GM19099 (cell line): ENCODE data around the gene MT1G.

ENCODE experiments used
- POLR2A ChIP-seq: IDR thresholded peaks from 3 replicates; pipeline ENCODE4 v1.6.1; 2011; ENCODE audit warnings: low read depth; ENCODE audit not compliant: insufficient read length; ENCODE audit errors: extremely low read depth

The MT1G gene

GRCh38 chr16:56667581-56668571, at the start of gene MT1G:
Gene MT1G (minus strand): TSS chr16:56668065. CDS start chr16:56667993, 72 bp downstream.
- no peak for TF ChIP-seq POLR2A

GRCh38 chr16:56716761-56717160, 48.9 kb upstream of the MT1G start:
- TF ChIP-seq POLR2A = no peak

GRCh38 chr16:56715126-56715525, 47.3 kb upstream of the MT1G start:
- TF ChIP-seq POLR2A = no peak

GRCh38 chr16:56713794-56714193, 45.9 kb upstream of the MT1G start:
- TF ChIP-seq POLR2A = no peak

GRCh38 chr16:56711862-56712261, 44.0 kb upstream of the MT1G start:
- TF ChIP-seq POLR2A = no peak

- TF ChIP-seq POLR2A = no peak
Observed at GRCh38 chr16:56710181-56710737, 42.4 kb upstream of the MT1G start.

GRCh38 chr16:56709443-56710040, 41.7 kb upstream of the MT1G start:
- TF ChIP-seq POLR2A = no peak

- no peak for TF ChIP-seq POLR2A
Observed at GRCh38 chr16:56708525-56709442, 40.9 kb upstream of the MT1G start.

- TF ChIP-seq POLR2A = no peak
Observed at GRCh38 chr16:56702836-56703235, 35.0 kb upstream of the MT1G start.

- no peak for TF ChIP-seq POLR2A
Observed at GRCh38 chr16:56701534-56701933, 33.7 kb upstream of the MT1G start.

- no peak for TF ChIP-seq POLR2A
Observed at GRCh38 chr16:56700631-56701030, 32.8 kb upstream of the MT1G start.

GRCh38 chr16:56700195-56700594, 32.3 kb upstream of the MT1G start:
- TF ChIP-seq POLR2A = no peak

GRCh38 chr16:56697456-56698155, 29.7 kb upstream of the MT1G start:
- no peak for TF ChIP-seq POLR2A

- no peak for TF ChIP-seq POLR2A
Observed at GRCh38 chr16:56695246-56695645, 27.4 kb upstream of the MT1G start.

- no peak for TF ChIP-seq POLR2A
Observed at GRCh38 chr16:56691885-56692284, 24.0 kb upstream of the MT1G start.
